ENCODE results near the gene TOPAZ1.

The TOPAZ1 gene

DNA sequence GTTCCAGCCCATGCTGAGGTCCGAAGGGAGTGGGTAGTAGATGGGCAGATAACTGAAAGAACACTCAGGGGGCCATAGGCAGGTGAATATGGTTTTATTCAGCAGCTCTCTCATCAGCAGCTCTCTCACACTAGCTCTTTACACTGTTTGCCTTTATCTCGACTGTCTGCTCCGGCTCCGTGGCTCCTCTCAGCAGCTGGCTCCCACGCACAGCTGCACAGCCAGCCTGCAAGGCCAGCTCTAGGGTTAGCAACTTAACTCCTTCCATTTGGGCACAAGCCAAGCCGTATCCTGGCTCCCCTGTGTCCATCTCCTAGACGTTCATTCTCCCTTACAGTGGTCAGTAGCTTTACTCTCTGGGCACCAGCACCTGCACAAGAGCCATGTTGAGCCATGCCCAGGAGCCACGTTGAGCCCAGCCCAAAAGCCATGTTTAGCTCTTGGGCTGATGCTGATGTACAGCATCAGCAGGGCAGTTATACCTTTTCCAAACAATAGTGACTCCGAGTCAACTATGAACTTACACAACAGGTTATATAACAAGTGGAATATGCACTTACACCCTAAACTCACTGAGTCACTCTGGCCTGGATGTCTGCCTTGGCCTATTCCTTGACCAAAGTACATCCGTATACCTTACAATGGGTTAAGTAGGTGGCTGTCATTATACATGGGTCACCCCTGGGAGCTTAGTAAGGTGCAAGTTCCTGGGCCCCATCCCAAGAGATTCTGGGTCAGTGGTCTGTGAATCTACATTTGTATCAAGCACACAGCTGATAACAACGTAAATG, 34.6 kb upstream of the TOPAZ1 start:
- Histone ChIP-seq H3K9ac (ENCODE audit: low read length) (no peak overlapping the region), H3K9me2 (replicated peaks; ENCODE audit: insufficient read depth, low read length) (no peaks in the 10 kb centered on the region), H3K36me3 (ENCODE audit: low read length) (no peaks in the 10 kb centered on the region), H4K20me1 (ENCODE audit: low read depth, low read length) (no peaks in the 10 kb centered on the region), H3K27me3 (ENCODE audit: low read length) (no peaks in the 10 kb centered on the region), H3K27ac (ENCODE audit: low read depth, low read length) (no peak overlapping the region), H3K79me2 (ENCODE audit: insufficient read depth, low read length) (no peaks in the 10 kb centered on the region), H2AFZ (ENCODE audit: low read depth, low read length, severe bottlenecking) (no peak overlapping the region), H3K4me3 (ENCODE audit: insufficient read depth, low read length, poor library complexity, severe bottlenecking) (no peak overlapping the region), H3K9me3 (ENCODE audit: insufficient read depth, low read length) (no peaks in the 10 kb centered on the region), H3F3A (ENCODE audit: insufficient read depth) (no peaks in the 10 kb centered on the region), H3K4me2 (ENCODE audit: low read depth, low read length, poor library complexity, severe bottlenecking) (no peak overlapping the region)
- TF ChIP-seq, protein P1, sequence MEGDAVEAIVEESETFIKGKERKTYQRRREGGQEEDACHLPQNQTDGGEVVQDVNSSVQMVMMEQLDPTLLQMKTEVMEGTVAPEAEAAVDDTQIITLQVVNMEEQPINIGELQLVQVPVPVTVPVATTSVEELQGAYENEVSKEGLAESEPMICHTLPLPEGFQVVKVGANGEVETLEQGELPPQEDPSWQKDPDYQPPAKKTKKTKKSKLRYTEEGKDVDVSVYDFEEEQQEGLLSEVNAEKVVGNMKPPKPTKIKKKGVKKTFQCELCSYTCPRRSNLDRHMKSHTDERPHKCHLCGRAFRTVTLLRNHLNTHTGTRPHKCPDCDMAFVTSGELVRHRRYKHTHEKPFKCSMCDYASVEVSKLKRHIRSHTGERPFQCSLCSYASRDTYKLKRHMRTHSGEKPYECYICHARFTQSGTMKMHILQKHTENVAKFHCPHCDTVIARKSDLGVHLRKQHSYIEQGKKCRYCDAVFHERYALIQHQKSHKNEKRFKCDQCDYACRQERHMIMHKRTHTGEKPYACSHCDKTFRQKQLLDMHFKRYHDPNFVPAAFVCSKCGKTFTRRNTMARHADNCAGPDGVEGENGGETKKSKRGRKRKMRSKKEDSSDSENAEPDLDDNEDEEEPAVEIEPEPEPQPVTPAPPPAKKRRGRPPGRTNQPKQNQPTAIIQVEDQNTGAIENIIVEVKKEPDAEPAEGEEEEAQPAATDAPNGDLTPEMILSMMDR (IDR thresholded peaks at IDR 0.05; ENCODE audit: insufficient read depth, low read length, poor library complexity, severe bottlenecking): no peak
- no peak for TF ChIP-seq EZH2phosphoT487 (conservative IDR thresholded peaks at IDR 0.05; ENCODE audit: low read length)

DNA sequence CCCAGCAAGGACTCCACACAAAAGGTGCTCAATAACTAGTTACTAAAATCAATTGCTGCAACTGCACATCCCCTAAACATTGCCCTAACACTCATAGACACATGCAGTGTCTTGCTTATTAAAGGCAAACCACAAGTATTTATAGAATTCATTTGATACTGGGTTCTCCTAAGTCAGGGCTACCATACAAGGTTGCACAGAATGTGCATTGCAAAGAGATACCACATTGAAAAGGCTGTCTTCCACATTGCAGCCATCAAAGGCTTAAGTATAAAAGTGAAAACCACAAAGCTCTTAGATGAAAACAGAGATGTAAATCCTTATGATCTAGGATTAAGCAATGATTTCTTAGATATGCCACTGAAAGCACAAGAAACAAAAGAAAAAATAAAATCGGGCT, 33.6 kb upstream of the TOPAZ1 start:
- Histone ChIP-seq H2AFZ (ENCODE audit: low read depth, low read length, severe bottlenecking) (no peak overlapping the region), H3K9me2 (replicated peaks; ENCODE audit: insufficient read depth, low read length) (no peaks in the 10 kb centered on the region), H3K36me3 (ENCODE audit: low read length) (no peaks in the 10 kb centered on the region), H3K79me2 (ENCODE audit: insufficient read depth, low read length) (no peaks in the 10 kb centered on the region), H3K9ac (ENCODE audit: low read length) (no peak overlapping the region), H3K27ac (ENCODE audit: low read depth, low read length) (no peak overlapping the region), H3K27me3 (ENCODE audit: low read length) (no peaks in the 10 kb centered on the region), H3F3A (ENCODE audit: insufficient read depth) (no peaks in the 10 kb centered on the region), H4K20me1 (ENCODE audit: low read depth, low read length) (no peaks in the 10 kb centered on the region), H3K4me3 (ENCODE audit: insufficient read depth, low read length, poor library complexity, severe bottlenecking) (no peak overlapping the region), H3K9me3 (ENCODE audit: insufficient read depth, low read length) (no peaks in the 10 kb centered on the region), H3K4me2 (ENCODE audit: low read depth, low read length, poor library complexity, severe bottlenecking) (no peak overlapping the region)
- TF ChIP-seq, protein P1 (IDR thresholded peaks at IDR 0.05; ENCODE audit: insufficient read depth, low read length, poor library complexity, severe bottlenecking): no peak
- TF ChIP-seq EZH2phosphoT487 (conservative IDR thresholded peaks at IDR 0.05; ENCODE audit: low read length): no peak

DNA sequence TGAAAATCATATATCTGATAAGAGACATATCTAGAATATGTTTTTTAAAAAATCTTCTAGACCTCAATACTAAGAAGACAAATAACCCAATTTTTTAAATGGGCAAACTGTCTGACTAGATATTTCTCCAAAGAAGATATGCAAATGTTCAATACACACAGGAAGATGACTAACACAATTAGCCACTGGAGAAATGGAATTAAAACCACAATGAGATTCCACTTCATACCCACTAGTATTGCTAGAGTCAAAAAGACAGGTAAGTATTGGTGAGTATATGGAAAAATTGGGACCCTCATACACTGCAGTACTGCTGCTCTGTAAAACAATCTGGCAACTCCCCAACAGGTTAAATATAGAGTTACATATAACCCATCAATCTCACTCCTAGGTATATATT, 33.1 kb upstream of the TOPAZ1 start:
- TF ChIP-seq EZH2phosphoT487 (conservative IDR thresholded peaks at IDR 0.05; ENCODE audit: low read length): no peak
- TF ChIP-seq, protein P1 (IDR thresholded peaks at IDR 0.05; ENCODE audit: insufficient read depth, low read length, poor library complexity, severe bottlenecking): no peak
- Histone ChIP-seq H3K79me2 (ENCODE audit: insufficient read depth, low read length) (no peaks in the 10 kb centered on the region), H3K36me3 (ENCODE audit: low read length) (no peaks in the 10 kb centered on the region), H3K27ac (ENCODE audit: low read depth, low read length) (no peak overlapping the region), H3K27me3 (ENCODE audit: low read length) (no peaks in the 10 kb centered on the region), H3K9me2 (replicated peaks; ENCODE audit: insufficient read depth, low read length) (no peaks in the 10 kb centered on the region), H3K9ac (ENCODE audit: low read length) (no peak overlapping the region), H2AFZ (ENCODE audit: low read depth, low read length, severe bottlenecking) (no peak overlapping the region), H4K20me1 (ENCODE audit: low read depth, low read length) (no peaks in the 10 kb centered on the region), H3K4me3 (ENCODE audit: insufficient read depth, low read length, poor library complexity, severe bottlenecking) (no peak overlapping the region), H3F3A (ENCODE audit: insufficient read depth) (no peaks in the 10 kb centered on the region), H3K4me2 (ENCODE audit: low read depth, low read length, poor library complexity, severe bottlenecking) (no peak overlapping the region), H3K9me3 (ENCODE audit: insufficient read depth, low read length) (no peaks in the 10 kb centered on the region)

All from SU-DHL-6 (cell line).